Epithelial cell of esophagus (primary cell): ENCODE data around the gene ITPRID2.
"Not testable (repeated sequence)": the region's sequence is repeated elsewhere in the genome, so short reads cannot be mapped to it uniquely, and the experiment has no call there.

ENCODE experiments used
- DNase-seq: peaks from one replicate; pipeline ENCODE4 v3.0.0; 2010; ENCODE audit warnings: low read depth
- H3K4me3 ChIP-seq: 2 replicates; pipeline ENCODE4 v1.5.1; 2011; ENCODE audit warnings: mild to moderate bottlenecking, low read length, control low read depth
- CTCF ChIP-seq: IDR thresholded peaks from 2 replicates; pipeline ENCODE4 v1.5.1; 2011; ENCODE audit warnings: low read depth, mild to moderate bottlenecking, low read length, control low read depth, inconsistent platforms; ENCODE audit not compliant: insufficient read depth; ENCODE audit errors: missing control alignments

The ITPRID2 gene

GRCh38 chr2:181948227-181948626 is 56.7 kb downstream of the ITPRID2 start:
- TF ChIP-seq CTCF, result no peak
- no peak overlapping the region for H3K4me3 ChIP-seq
- DNase-seq, result peak; percentile 42

GRCh38 chr2:181949047-181949446 is 57.5 kb downstream of the ITPRID2 start:
- H3K4me3 ChIP-seq, result no peak overlapping the region
- no peak for TF ChIP-seq CTCF
- DNase-seq, result peak; percentile 74

GRCh38 chr2:181952404-181953226 is 61.1 kb downstream of the ITPRID2 start:
- no peak for DNase-seq
- no peak overlapping the region for H3K4me3 ChIP-seq
- no peak for TF ChIP-seq CTCF

GRCh38 chr2:181953881-181954537 is 62.5 kb downstream of the ITPRID2 start:
- peak; percentile 66 for DNase-seq
- no peak overlapping the region for H3K4me3 ChIP-seq

GRCh38 chr2:181954538-181954883 is 63.0 kb downstream of the ITPRID2 start:
- no peak for TF ChIP-seq CTCF
- no peak overlapping the region for H3K4me3 ChIP-seq
- no peak for DNase-seq

More at GRCh38 chr2:181953881-181954537, 62.5 kb downstream of the ITPRID2 start:
- peak; percentile 66 for TF ChIP-seq CTCF

- no peak overlapping the region for H3K4me3 ChIP-seq
- peak; percentile 79 for DNase-seq
- TF ChIP-seq CTCF, result no peak
These were observed 63.5 kb downstream of the ITPRID2 start for GRCh38 chr2:181955010-181955409.

GRCh38 chr2:181955866-181956265 is 64.3 kb downstream of the ITPRID2 start:
- not testable (repeated sequence) for DNase-seq, H3K4me3 ChIP-seq
